ENCODE measurements around the gene F2R. TPM values are rescaled to one million over a fixed set of nuclear protein-coding genes. Genes with fewer than 3 reads are reported as not detected.

F2R gene
- total and polyA plus RNA-seq, 12 donors, result 6.0 to 60.5 (median 26.8) TPM

DNA sequence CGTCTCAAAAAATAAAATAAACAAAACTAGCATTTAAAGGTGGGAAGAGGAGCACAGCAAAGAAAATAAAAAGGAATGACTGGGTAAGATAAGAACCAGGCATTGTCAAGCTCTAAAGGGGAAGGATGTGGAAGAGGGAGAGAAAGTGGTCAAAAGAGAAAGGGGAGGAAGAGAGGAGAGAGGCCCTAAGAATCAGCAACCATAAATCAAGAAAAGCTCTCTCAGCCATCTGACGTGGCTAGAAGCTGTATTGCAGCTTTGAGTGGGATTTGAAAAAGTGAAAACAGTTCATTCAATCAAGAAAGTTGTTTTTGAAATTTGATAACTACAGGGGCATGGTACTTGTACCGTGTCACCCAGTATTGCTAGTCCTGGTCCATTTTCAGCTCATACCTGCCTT is 45.4 kb upstream of the F2R start:
- Histone ChIP-seq H3K9me3 (replicated peaks in 1 of 3) (no peaks in the 10 kb centered on the region), H3K27me3 (no peaks in the 10 kb centered on the region), H3K36me3 (replicated peaks in 1 of 2) (no peaks in the 10 kb centered on the region), H3K4me3 (no peak overlapping the region), H3K4me1 (replicated peaks in 1 of 2) (peaks cover 6 to 13% of the 10 kb centered on the region in 2 donors), H3K27ac (no peak overlapping the region)
- WGBS, 4 donors, result 82 to 91% (median 83%) methylated on average over 3 of the region's 3 CpGs
- DNase-seq, result no peak
- TF ChIP-seq CTCF (IDR thresholded peaks at IDR 0.05) (no peak), POLR2A (IDR thresholded peaks at IDR 0.05) (no peak)
- intact Hi-C loops (cut with DNase I), result no loop called here

DNA sequence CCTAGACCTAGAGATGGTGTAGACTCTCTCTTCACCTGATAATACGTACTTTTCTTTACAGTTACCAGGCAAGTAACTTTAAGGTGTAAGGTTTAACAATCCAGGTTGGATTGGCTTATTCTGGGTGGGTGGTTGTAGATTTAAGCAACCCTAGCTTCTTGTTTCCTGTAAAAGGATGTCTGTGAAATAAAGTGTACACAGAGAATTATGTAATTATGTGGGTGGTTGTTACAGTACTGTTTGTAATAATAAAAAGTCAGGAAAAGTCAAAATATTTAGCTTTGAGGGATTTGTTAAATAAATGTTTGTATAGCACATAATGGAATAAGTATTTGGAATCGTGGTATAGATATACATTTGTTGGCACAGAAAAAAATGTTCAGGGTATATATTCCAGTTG is 43.7 kb upstream of the F2R start:
- Histone ChIP-seq H3K27me3 (no peaks in the 10 kb centered on the region), H3K36me3 (replicated peaks in 1 of 2) (no peaks in the 10 kb centered on the region), H3K4me1 (replicated peaks in 1 of 2) (peaks cover 6 to 12% of the 10 kb centered on the region in 2 donors), H3K27ac (no peak overlapping the region), H3K9me3 (replicated peaks in 1 of 3) (no peaks in the 10 kb centered on the region), H3K4me3 (no peak overlapping the region)
- no peak for DNase-seq
- intact Hi-C loops (cut with DNase I), result no loop called here
- no peak for TF ChIP-seq CTCF (IDR thresholded peaks at IDR 0.05)
- TF ChIP-seq POLR2A (IDR thresholded peaks at IDR 0.05), result no peak
- WGBS, 4 donors, result 77 to 87% (median 81%) methylated on average over 2 of the region's 2 CpGs

GRCh38 chr5:76673125-76673524 is 42.8 kb upstream of the F2R start:
- intact Hi-C loops (cut with DNase I), result no loop called here
- H3K36me3 ChIP-seq (replicated peaks in 1 of 2), result no peaks in the 10 kb centered on the region
- no peaks in the 10 kb centered on the region for H3K9me3 ChIP-seq (replicated peaks in 1 of 3)
- no peaks in the 10 kb centered on the region for H3K27me3 ChIP-seq
- H3K4me1 ChIP-seq (replicated peaks in 1 of 2), result peaks cover 0 to 5% of the 10 kb centered on the region in 2 donors
- TF ChIP-seq POLR2A (IDR thresholded peaks at IDR 0.05) (no peak), CTCF (IDR thresholded peaks at IDR 0.05) (no peak)
- H3K27ac ChIP-seq, result no peak overlapping the region
- no peak for DNase-seq
- H3K4me3 ChIP-seq, result no peak overlapping the region

DNA sequence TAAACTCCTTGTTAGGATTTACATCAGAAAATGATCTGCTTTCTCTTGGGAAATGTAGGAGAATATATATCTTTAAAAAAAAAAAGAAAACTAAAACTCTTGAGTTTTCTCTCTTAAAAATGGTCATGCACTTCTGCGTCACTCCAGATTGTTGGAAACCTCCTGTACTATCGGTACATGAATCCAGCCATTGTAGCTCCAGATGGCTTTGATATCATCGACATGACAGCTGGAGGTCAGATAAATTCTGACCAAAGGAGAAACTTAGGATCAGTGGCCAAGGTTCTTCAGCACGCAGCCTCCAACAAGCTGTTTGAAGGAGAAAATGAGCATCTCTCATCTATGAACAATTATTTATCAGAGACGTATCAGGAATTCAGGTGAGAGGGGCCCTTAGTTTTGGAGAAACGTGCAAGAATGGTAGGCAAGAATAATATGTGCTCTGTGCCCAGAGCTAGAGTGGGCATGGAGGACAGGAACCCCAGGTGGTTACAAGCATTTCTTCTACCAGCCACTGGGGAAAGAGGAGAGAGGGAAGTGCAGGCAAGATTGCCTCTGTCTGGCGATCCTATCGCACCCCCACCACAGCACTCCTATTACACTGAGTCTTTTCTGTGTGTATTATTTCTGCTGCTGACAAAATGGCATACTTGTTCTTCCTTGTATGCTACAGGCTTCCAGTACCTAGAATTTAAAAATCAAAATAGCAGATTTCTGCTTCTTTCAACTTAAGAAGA is 41.4 kb upstream of the F2R start:
- H3K9me3 ChIP-seq (replicated peaks in 1 of 3), result no peaks in the 10 kb centered on the region
- H3K27me3 ChIP-seq, result no peaks in the 10 kb centered on the region
- 44 to 55% (median 49%) methylated on average over 8 of the region's 8 CpGs for WGBS, 4 donors
- TF ChIP-seq CTCF (IDR thresholded peaks at IDR 0.05), result no peak
- H3K36me3 ChIP-seq (replicated peaks in 1 of 2), result no peaks in the 10 kb centered on the region
- intact Hi-C loops (cut with DNase I), result no loop called here
- peak in 2 of 7 donors; percentile 11 to 28 for DNase-seq
- H3K4me1 ChIP-seq (replicated peaks in 1 of 2), result peaks cover 0 to 5% of the 10 kb centered on the region in 2 donors
- H3K27ac ChIP-seq, result peak overlapping the region in 1 of 5 donors; percentile 2
- H3K4me3 ChIP-seq, result no peak overlapping the region
